GM12878 (cell line): ENCODE results near the gene STK17A. TPM values are rescaled to one million over a fixed set of nuclear protein-coding genes. Genes with fewer than 3 reads are reported as not detected.

Experiments used
- BCL11A ChIP-seq: IDR thresholded peaks from 2 replicates; pipeline ENCODE4 v1.6.1; 2011; ENCODE audit warnings: low read depth, low read length
- BRCA1 ChIP-seq: IDR thresholded peaks from 2 replicates; pipeline ENCODE4 v1.6.1; 2011; ENCODE audit warnings: low read depth, low read length, improper control_type of control experiment
- CBX3 ChIP-seq: fragments of 200-600 bp; sonication (generic); IDR thresholded peaks from 2 replicates; pipeline ENCODE4 v1.6.1; 2016; ENCODE audit warnings: low read depth, borderline replicate concordance
- EP300 ChIP-seq, 2 experiments: fragments of 150-350 bp in 1 of 2; IDR thresholded peaks; 2 replicates each; pipeline ENCODE4 v1.6.1; 2011 to 2012; ENCODE audit warnings: low read depth in 2 of 2, low read length in 2 of 2, borderline replicate concordance in 1 of 2, improper control_type of control experiment in 1 of 2, inconsistent platforms in 1 of 2; ENCODE audit not compliant: control insufficient read depth in 1 of 2
- KAT2A ChIP-seq: conservative IDR thresholded peaks from 2 replicates; pipeline ENCODE4 v1.6.1; 2011; ENCODE audit warnings: low read depth, low read length; ENCODE audit not compliant: control insufficient read depth
- KDM1A ChIP-seq: fragments of 200-600 bp; sonication (generic); IDR thresholded peaks from 2 replicates; pipeline ENCODE4 v1.6.1; 2016; ENCODE audit warnings: borderline replicate concordance
- NR2C1 ChIP-seq: fragments of 450-650 bp; IDR thresholded peaks from 2 replicates; pipeline ENCODE4 v1.6.1; 2017; ENCODE audit warnings: antibody characterized with exemption, mild to moderate bottlenecking, moderate library complexity
- POLR2A ChIP-seq: IDR thresholded peaks from 2 replicates; pipeline ENCODE4 v1.6.1; 2011; ENCODE audit warnings: low read depth, mild to moderate bottlenecking, low read length
- RBBP5 ChIP-seq: fragments of 200-600 bp; sonication (generic); conservative IDR thresholded peaks from 2 replicates; pipeline ENCODE4 v1.6.1; 2016
- SMARCA5 ChIP-seq: fragments of 450-650 bp; IDR thresholded peaks from 2 replicates; pipeline ENCODE4 v1.6.1; 2017; ENCODE audit warnings: mild to moderate bottlenecking
- STAT1 ChIP-seq: fragments of 450-650 bp; conservative IDR thresholded peaks from 2 replicates; pipeline ENCODE4 v1.6.1; 2014; ENCODE audit warnings: antibody characterized with exemption, mild to moderate bottlenecking
- polyA plus RNA-seq, 11 experiments: library from polyadenylated mRNA; depleted of rRNA in 4 of 11; unstranded in 6 of 11; stranded (reverse) in 5 of 11; fragments of >200 nt; fragmentation: Nextera tagmentation in 4 of 11; fragmentation: Illumina TruSeq in 1 of 11; extraction: Ambion mirVana in 4 of 11; extraction: Trizol in 1 of 11; gene quantifications; 1 replicate in 1 of 11; 2 replicates in 10 of 11; pipeline versions ENCODE4 v1.2.1 to v1.2.3, GENCODE V29; 2011 to 2016; ENCODE audit warnings: inconsistent platforms in 2 of 11, missing spikeins in 2 of 11, low read depth in 1 of 11
- total RNA-seq, 4 experiments: library from RNA; depleted of rRNA in 3 of 4; stranded (reverse); fragments of >200 nt in 3 of 4; fragmentation: Illumina TruSeq in 1 of 4; extraction: Trizol in 1 of 4; gene quantifications; 2 replicates each; pipeline versions ENCODE4 v1.2.1 to v1.2.3, GENCODE V29; 2013 to 2021
- TF ChIP-seq, protein P1 (sequence below), 3 experiments: IDR thresholded peaks in 2 of 3; conservative IDR thresholded peaks in 1 of 3; 2 replicates each; pipeline ENCODE4 v1.5.1; 2011; ENCODE audit warnings: low read depth in 3 of 3, low read length in 3 of 3, mild to moderate bottlenecking in 3 of 3, control low read depth in 2 of 3, moderate library complexity in 2 of 3, inconsistent platforms in 1 of 3, mixed read lengths in 1 of 3; ENCODE audit not compliant: control insufficient read depth in 2 of 3, insufficient read depth in 1 of 3; ENCODE audit errors: extremely low read depth in 1 of 3
- TF ChIP-seq, protein P2 (sequence below): fragments of 450-650 bp; conservative IDR thresholded peaks from 2 replicates; pipeline ENCODE4 v1.6.1; 2017; ENCODE audit warnings: mild to moderate bottlenecking, moderate library complexity
- TF ChIP-seq, protein P3 (sequence below): IDR thresholded peaks from 2 replicates; pipeline ENCODE4 v1.6.1; 2012; ENCODE audit warnings: low read depth, low read length, improper control_type of control experiment
- TF ChIP-seq, protein P4 (sequence below): IDR thresholded peaks from 2 replicates; pipeline ENCODE4 v1.6.1; 2012; ENCODE audit warnings: mild to moderate bottlenecking, low read depth, low read length
- TF ChIP-seq, protein P5 (sequence below): fragments of 150-350 bp; IDR thresholded peaks from 2 replicates; pipeline ENCODE4 v1.6.1; 2016; ENCODE audit warnings: low read depth, low read length

STK17A gene
- total and polyA plus RNA-seq, 10 of the 15 experiments (the other 5 are each of a cell fraction or from before 2014, with no cell fraction given), result 18.5 to 91.6 (median 70.8) TPM

DNA sequence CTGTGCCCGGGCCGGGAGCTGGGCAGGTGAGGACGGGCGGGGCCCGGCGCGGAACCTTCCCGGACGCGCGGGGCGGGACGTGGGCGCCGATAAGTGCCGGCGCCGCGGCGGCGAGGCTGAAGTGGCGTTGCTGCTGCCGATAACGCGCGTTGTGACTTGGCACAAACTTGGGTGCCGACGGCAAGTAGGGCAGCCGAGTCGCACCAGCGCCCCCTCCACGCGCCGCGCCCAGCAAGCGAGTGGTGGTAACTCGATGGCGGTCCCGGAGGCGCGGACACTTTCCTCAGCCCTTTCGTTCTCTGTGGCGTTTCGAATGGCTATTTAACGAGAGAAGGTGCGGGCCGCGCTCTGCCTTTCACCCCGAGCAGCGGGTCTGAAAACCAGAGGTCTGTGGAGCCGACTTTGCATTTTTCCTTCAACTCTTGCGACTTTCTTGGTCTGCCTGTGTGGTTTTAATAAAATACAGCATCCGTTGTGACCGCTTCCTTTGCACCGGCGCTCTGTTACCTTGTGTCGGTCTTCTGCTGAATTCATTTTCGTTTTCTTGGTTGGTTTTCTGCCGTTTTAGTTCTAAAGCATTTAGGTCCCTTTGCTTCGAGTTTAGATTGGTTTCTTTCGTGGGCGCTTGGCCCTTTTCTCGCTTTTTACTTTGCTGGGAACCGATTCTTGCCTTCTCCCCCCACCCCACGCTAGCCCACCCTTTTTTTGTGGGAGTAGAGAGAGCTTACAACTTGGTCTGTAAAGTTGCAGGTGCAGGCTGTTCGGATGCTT is 701 bp downstream of the STK17A start (continued):
- TF ChIP-seq, protein P1, sequence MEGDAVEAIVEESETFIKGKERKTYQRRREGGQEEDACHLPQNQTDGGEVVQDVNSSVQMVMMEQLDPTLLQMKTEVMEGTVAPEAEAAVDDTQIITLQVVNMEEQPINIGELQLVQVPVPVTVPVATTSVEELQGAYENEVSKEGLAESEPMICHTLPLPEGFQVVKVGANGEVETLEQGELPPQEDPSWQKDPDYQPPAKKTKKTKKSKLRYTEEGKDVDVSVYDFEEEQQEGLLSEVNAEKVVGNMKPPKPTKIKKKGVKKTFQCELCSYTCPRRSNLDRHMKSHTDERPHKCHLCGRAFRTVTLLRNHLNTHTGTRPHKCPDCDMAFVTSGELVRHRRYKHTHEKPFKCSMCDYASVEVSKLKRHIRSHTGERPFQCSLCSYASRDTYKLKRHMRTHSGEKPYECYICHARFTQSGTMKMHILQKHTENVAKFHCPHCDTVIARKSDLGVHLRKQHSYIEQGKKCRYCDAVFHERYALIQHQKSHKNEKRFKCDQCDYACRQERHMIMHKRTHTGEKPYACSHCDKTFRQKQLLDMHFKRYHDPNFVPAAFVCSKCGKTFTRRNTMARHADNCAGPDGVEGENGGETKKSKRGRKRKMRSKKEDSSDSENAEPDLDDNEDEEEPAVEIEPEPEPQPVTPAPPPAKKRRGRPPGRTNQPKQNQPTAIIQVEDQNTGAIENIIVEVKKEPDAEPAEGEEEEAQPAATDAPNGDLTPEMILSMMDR (IDR thresholded peaks at IDR 0.05 in 2 of 3, conservative IDR thresholded peaks at IDR 0.05 in 1 of 3; ENCODE audit: control insufficient read depth in 2 of 3, extremely low read depth in 1 of 3, insufficient read depth in 1 of 3, low read depth in 3 of 3, low read length in 3 of 3), result peak in 2 of 3 experiments; percentile 18 to 27; a peak in 1 of 6 replicates
- TF ChIP-seq POLR2A, result peak; percentile 10; the same call in 1 of the 2 replicates
- no peak for TF ChIP-seq BCL11A
- no peak for TF ChIP-seq STAT1
- TF ChIP-seq KAT2A, result no peak
- TF ChIP-seq SMARCA5, result 0 out of 2 replicates have a peak, but pooled peaks have one; percentile 66
- TF ChIP-seq NR2C1, result no peak
- TF ChIP-seq CBX3, result no peak
- TF ChIP-seq, protein P2, sequence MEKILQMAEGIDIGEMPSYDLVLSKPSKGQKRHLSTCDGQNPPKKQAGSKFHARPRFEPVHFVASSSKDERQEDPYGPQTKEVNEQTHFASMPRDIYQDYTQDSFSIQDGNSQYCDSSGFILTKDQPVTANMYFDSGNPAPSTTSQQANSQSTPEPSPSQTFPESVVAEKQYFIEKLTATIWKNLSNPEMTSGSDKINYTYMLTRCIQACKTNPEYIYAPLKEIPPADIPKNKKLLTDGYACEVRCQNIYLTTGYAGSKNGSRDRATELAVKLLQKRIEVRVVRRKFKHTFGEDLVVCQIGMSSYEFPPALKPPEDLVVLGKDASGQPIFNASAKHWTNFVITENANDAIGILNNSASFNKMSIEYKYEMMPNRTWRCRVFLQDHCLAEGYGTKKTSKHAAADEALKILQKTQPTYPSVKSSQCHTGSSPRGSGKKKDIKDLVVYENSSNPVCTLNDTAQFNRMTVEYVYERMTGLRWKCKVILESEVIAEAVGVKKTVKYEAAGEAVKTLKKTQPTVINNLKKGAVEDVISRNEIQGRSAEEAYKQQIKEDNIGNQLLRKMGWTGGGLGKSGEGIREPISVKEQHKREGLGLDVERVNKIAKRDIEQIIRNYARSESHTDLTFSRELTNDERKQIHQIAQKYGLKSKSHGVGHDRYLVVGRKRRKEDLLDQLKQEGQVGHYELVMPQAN, result 0 out of 2 replicates have a peak, but pooled peaks have one; percentile 15
- TF ChIP-seq, protein P3, sequence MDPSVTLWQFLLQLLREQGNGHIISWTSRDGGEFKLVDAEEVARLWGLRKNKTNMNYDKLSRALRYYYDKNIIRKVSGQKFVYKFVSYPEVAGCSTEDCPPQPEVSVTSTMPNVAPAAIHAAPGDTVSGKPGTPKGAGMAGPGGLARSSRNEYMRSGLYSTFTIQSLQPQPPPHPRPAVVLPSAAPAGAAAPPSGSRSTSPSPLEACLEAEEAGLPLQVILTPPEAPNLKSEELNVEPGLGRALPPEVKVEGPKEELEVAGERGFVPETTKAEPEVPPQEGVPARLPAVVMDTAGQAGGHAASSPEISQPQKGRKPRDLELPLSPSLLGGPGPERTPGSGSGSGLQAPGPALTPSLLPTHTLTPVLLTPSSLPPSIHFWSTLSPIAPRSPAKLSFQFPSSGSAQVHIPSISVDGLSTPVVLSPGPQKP, result no peak
- TF ChIP-seq RBBP5, result peak; percentile 61; the same call in 1 of the 2 replicates
- TF ChIP-seq, protein P4, sequence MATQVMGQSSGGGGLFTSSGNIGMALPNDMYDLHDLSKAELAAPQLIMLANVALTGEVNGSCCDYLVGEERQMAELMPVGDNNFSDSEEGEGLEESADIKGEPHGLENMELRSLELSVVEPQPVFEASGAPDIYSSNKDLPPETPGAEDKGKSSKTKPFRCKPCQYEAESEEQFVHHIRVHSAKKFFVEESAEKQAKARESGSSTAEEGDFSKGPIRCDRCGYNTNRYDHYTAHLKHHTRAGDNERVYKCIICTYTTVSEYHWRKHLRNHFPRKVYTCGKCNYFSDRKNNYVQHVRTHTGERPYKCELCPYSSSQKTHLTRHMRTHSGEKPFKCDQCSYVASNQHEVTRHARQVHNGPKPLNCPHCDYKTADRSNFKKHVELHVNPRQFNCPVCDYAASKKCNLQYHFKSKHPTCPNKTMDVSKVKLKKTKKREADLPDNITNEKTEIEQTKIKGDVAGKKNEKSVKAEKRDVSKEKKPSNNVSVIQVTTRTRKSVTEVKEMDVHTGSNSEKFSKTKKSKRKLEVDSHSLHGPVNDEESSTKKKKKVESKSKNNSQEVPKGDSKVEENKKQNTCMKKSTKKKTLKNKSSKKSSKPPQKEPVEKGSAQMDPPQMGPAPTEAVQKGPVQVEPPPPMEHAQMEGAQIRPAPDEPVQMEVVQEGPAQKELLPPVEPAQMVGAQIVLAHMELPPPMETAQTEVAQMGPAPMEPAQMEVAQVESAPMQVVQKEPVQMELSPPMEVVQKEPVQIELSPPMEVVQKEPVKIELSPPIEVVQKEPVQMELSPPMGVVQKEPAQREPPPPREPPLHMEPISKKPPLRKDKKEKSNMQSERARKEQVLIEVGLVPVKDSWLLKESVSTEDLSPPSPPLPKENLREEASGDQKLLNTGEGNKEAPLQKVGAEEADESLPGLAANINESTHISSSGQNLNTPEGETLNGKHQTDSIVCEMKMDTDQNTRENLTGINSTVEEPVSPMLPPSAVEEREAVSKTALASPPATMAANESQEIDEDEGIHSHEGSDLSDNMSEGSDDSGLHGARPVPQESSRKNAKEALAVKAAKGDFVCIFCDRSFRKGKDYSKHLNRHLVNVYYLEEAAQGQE, result no peak
- no peak for TF ChIP-seq KDM1A
- TF ChIP-seq EP300 (IDR thresholded peaks at IDR 0.05; ENCODE audit: borderline replicate concordance in 1 of 2, control insufficient read depth in 1 of 2, low read depth in 2 of 2, low read length in 2 of 2), result no peak
- TF ChIP-seq, protein P5, sequence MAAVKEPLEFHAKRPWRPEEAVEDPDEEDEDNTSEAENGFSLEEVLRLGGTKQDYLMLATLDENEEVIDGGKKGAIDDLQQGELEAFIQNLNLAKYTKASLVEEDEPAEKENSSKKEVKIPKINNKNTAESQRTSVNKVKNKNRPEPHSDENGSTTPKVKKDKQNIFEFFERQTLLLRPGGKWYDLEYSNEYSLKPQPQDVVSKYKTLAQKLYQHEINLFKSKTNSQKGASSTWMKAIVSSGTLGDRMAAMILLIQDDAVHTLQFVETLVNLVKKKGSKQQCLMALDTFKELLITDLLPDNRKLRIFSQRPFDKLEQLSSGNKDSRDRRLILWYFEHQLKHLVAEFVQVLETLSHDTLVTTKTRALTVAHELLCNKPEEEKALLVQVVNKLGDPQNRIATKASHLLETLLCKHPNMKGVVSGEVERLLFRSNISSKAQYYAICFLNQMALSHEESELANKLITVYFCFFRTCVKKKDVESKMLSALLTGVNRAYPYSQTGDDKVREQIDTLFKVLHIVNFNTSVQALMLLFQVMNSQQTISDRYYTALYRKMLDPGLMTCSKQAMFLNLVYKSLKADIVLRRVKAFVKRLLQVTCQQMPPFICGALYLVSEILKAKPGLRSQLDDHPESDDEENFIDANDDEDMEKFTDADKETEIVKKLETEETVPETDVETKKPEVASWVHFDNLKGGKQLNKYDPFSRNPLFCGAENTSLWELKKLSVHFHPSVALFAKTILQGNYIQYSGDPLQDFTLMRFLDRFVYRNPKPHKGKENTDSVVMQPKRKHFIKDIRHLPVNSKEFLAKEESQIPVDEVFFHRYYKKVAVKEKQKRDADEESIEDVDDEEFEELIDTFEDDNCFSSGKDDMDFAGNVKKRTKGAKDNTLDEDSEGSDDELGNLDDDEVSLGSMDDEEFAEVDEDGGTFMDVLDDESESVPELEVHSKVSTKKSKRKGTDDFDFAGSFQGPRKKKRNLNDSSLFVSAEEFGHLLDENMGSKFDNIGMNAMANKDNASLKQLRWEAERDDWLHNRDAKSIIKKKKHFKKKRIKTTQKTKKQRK, result no peak
- no peak for TF ChIP-seq BRCA1
